H9 (cell line): ENCODE measurements around the gene NRK. TPM values are rescaled to one million over a fixed set of nuclear protein-coding genes. Genes with fewer than 3 reads are reported as not detected.

Experiments
- DNase-seq: peaks from one replicate; pipeline ENCODE4 v3.0.0-alpha.2; 2017
- H2AFZ ChIP-seq: one replicate; pipeline ENCODE4 v1.6.1; 2013; ENCODE audit warnings: mild to moderate bottlenecking, low read length, control low read depth, moderate library complexity
- H2AK5ac ChIP-seq: 2 replicates; pipeline ENCODE4 v1.6.1; 2013; ENCODE audit warnings: low read length, control low read depth, mixed read lengths; ENCODE audit not compliant: insufficient read length
- H2BK120ac ChIP-seq: one replicate; pipeline ENCODE4 v1.6.1; 2013; ENCODE audit warnings: low read depth, mild to moderate bottlenecking, low read length, control low read depth, inconsistent platforms; ENCODE audit not compliant: poor library complexity, severe bottlenecking
- H2BK12ac ChIP-seq: 2 replicates; pipeline ENCODE4 v1.6.1; 2013; ENCODE audit warnings: low read length, control low read depth, mixed read lengths, low read depth; ENCODE audit not compliant: insufficient read length
- H2BK15ac ChIP-seq: 2 replicates; pipeline ENCODE4 v1.6.1; 2013; ENCODE audit warnings: low read depth, low read length, control low read depth
- H2BK20ac ChIP-seq: one replicate; pipeline ENCODE4 v1.6.1; 2013; ENCODE audit warnings: low read depth, mild to moderate bottlenecking, low read length, control low read depth, inconsistent platforms; ENCODE audit not compliant: poor library complexity, severe bottlenecking
- H2BK5ac ChIP-seq: 2 replicates; pipeline ENCODE4 v1.6.1; 2013; ENCODE audit warnings: low read length, control low read depth, mixed read lengths; ENCODE audit not compliant: insufficient read length
- H3K14ac ChIP-seq: 2 replicates; pipeline ENCODE4 v1.6.1; 2013; ENCODE audit warnings: low read length, control low read depth; ENCODE audit not compliant: insufficient read depth
- H3K18ac ChIP-seq: 2 replicates; pipeline ENCODE4 v1.6.1; 2013; ENCODE audit warnings: low read depth, mild to moderate bottlenecking, mixed read lengths, low read length, control low read depth; ENCODE audit not compliant: insufficient read length
- H3K23ac ChIP-seq: 2 replicates; pipeline ENCODE4 v1.6.1; 2013; ENCODE audit warnings: low read length, control low read depth, mixed read lengths, low read depth; ENCODE audit not compliant: insufficient read length
- H3K23me2 ChIP-seq: 2 replicates; pipeline ENCODE4 v1.6.1; 2013; ENCODE audit warnings: low read depth, mild to moderate bottlenecking, mixed read lengths, low read length, control low read depth; ENCODE audit not compliant: insufficient read length, poor library complexity, severe bottlenecking
- H3K27ac ChIP-seq: 2 replicates; pipeline ENCODE4 v1.5.1; 2013; ENCODE audit warnings: low read length, control low read depth, mixed read lengths, low read depth; ENCODE audit not compliant: insufficient read length
- H3K27me3 ChIP-seq: 2 replicates; pipeline ENCODE4 v1.6.1; 2013; ENCODE audit warnings: low read length, control low read depth, inconsistent platforms; ENCODE audit not compliant: insufficient read depth
- H3K4ac ChIP-seq: 2 replicates; pipeline ENCODE4 v1.6.1; 2013; ENCODE audit warnings: low read depth, mild to moderate bottlenecking, control low read depth, inconsistent platforms, low read length, moderate library complexity
- H3K4me1 ChIP-seq: 2 replicates; pipeline ENCODE4 v1.6.1; 2013; ENCODE audit warnings: low read length, control low read depth, inconsistent platforms; ENCODE audit not compliant: insufficient read depth
- H3K4me2 ChIP-seq: 2 replicates; pipeline ENCODE4 v1.6.1; 2013; ENCODE audit warnings: low read length, control low read depth, mixed read lengths; ENCODE audit not compliant: insufficient read length, insufficient read depth
- H3K56ac ChIP-seq: 2 replicates; pipeline ENCODE4 v1.6.1; 2013; ENCODE audit warnings: low read depth, mild to moderate bottlenecking, mixed read lengths, low read length, control low read depth; ENCODE audit not compliant: insufficient read length
- H3K79me1 ChIP-seq: 2 replicates; pipeline ENCODE4 v1.6.1; 2013; ENCODE audit warnings: low read depth, mild to moderate bottlenecking, moderate library complexity, low read length, control low read depth, inconsistent platforms; ENCODE audit not compliant: insufficient read depth, poor library complexity, severe bottlenecking
- H3K79me2 ChIP-seq: 2 replicates; pipeline ENCODE4 v1.6.1; 2013; ENCODE audit warnings: low read length, control low read depth, inconsistent platforms; ENCODE audit not compliant: insufficient read depth
- H3K9ac ChIP-seq: 2 replicates; pipeline ENCODE4 v1.6.1; 2013; ENCODE audit warnings: low read length, control low read depth, mixed read lengths; ENCODE audit not compliant: insufficient read length; ENCODE audit errors: extremely low read depth
- H3K9me3 ChIP-seq: one replicate; pipeline ENCODE4 v1.6.1; 2013; ENCODE audit warnings: low read depth, low read length, inconsistent platforms; ENCODE audit not compliant: control insufficient read depth
- H3T11ph ChIP-seq: one replicate; pipeline ENCODE4 v1.6.1; 2013; ENCODE audit warnings: mild to moderate bottlenecking, low read length, control low read depth, inconsistent platforms
- H4K20me1 ChIP-seq: one replicate; pipeline ENCODE4 v1.6.1; 2013; ENCODE audit not compliant: control insufficient read depth, insufficient read length, insufficient read depth
- H4K5ac ChIP-seq: 2 replicates; pipeline ENCODE4 v1.6.1; 2013; ENCODE audit warnings: low read depth, mild to moderate bottlenecking, mixed read lengths, low read length, control low read depth; ENCODE audit not compliant: insufficient read length
- H4K8ac ChIP-seq: replicated peaks from 2 replicates; pipeline ENCODE4 v1.6.1; 2013; ENCODE audit warnings: low read length, control low read depth, mixed read lengths, low read depth; ENCODE audit not compliant: insufficient read length
- H4K91ac ChIP-seq: 2 replicates; pipeline ENCODE4 v1.6.1; 2013; ENCODE audit warnings: low read depth, mild to moderate bottlenecking, moderate library complexity, mixed read lengths, low read length, control low read depth; ENCODE audit not compliant: insufficient read length
- H3K27ac Mint-ChIP-seq, 3 experiments: 2 replicates in 2 of 3; 3 replicates in 1 of 3; pipeline ENCODE4 v1.8.0; 2020 to 2021; ENCODE audit warnings: mixed read lengths in 3 of 3, mild to moderate bottlenecking in 1 of 3, moderate library complexity in 1 of 3
- H3K27me3 Mint-ChIP-seq: 2 replicates; pipeline ENCODE4 v1.8.0; 2021; ENCODE audit warnings: low read depth, mild to moderate bottlenecking, moderate library complexity, mixed read lengths
- H3K36me3 Mint-ChIP-seq, 3 experiments: 2 replicates in 2 of 3; 3 replicates in 1 of 3; pipeline ENCODE4 v1.8.0; 2020 to 2021; ENCODE audit warnings: low read depth in 3 of 3, mixed read lengths in 3 of 3; ENCODE audit not compliant: insufficient read depth in 1 of 3
- H3K4me1 Mint-ChIP-seq, 2 experiments: 2 replicates each; pipeline ENCODE4 v1.8.0; 2020; ENCODE audit warnings: mixed read lengths in 2 of 2
- H3K4me3 Mint-ChIP-seq, 2 experiments: 2 replicates in 1 of 2; 3 replicates in 1 of 2; pipeline ENCODE4 v1.8.0; 2020 to 2021; ENCODE audit warnings: mild to moderate bottlenecking in 2 of 2, mixed read lengths in 2 of 2, moderate library complexity in 1 of 2
- H3K9me3 Mint-ChIP-seq, 2 experiments: 2 replicates in 1 of 2; 3 replicates in 1 of 2; pipeline ENCODE4 v1.8.0; 2020; ENCODE audit warnings: mild to moderate bottlenecking in 2 of 2, mixed read lengths in 2 of 2, moderate library complexity in 1 of 2
- CTCF ChIP-seq: fragments of 200-600 bp; sonication (generic); conservative IDR thresholded peaks from 3 replicates; pipeline ENCODE4 v1.8.0; 2021; ENCODE audit warnings: antibody characterized with exemption, mild to moderate bottlenecking
- WGBS: extraction: QIAGEN DNeasy Blood & Tissue Kit; methylation state at CpG from one replicate; pipeline ENCODE4 v1.1.7; 2013; ENCODE audit warnings: missing lambda C conversion rate, low lambda C conversion rate, mixed read lengths; ENCODE audit not compliant: insufficient read length; ENCODE audit errors: extremely low coverage; 5-methylcytosine and 5-hydroxymethylcytosine counted together
- total RNA-seq: library from RNA; stranded (reverse); gene quantifications from 2 replicates; pipeline ENCODE4 v1.2.1, GENCODE V29; 2021

The NRK gene
- total RNA-seq, 1 experiment from 2014 or later, result 1.4 TPM

GRCh38 chrX:105837232-105837631 is 14.9 kb downstream of the NRK start:
- Histone ChIP-seq H4K91ac (no peak overlapping the region), H3T11ph (no peak overlapping the region), H2BK20ac (no peak overlapping the region), H3K4me2 (no peak overlapping the region), H3K56ac (no peak overlapping the region), H3K4ac (no peak overlapping the region), H3K23ac (no peak overlapping the region), H2AFZ (no peak overlapping the region), H3K14ac (no peak overlapping the region), H3K23me2 (no peaks in the 10 kb centered on the region), H3K79me1 (no peaks in the 10 kb centered on the region), H3K9me3 (no peaks in the 10 kb centered on the region), H3K4me1 (no peaks in the 10 kb centered on the region), H3K18ac (no peak overlapping the region), H2BK5ac (no peak overlapping the region), H3K27me3 (no peaks in the 10 kb centered on the region), H4K5ac (no peak overlapping the region), H2BK12ac (no peak overlapping the region), H4K20me1 (no peaks in the 10 kb centered on the region), H4K8ac (no peak overlapping the region), H3K9ac (no peak overlapping the region), H3K27ac (no peak overlapping the region), H2BK120ac (no peak overlapping the region), H3K79me2 (no peaks in the 10 kb centered on the region), H2AK5ac (no peak overlapping the region), H2BK15ac (no peak overlapping the region)
- H3K27ac Mint-ChIP-seq, result no peak overlapping the region
- H3K4me3 Mint-ChIP-seq, result no peak overlapping the region
- no peaks in the 10 kb centered on the region for H3K36me3 Mint-ChIP-seq
- WGBS, result no CpG with 5 or more reads among the region's 2 CpGs
- H3K27me3 Mint-ChIP-seq, result no peaks in the 10 kb centered on the region
- DNase-seq, result no peak
- no peak for TF ChIP-seq CTCF
- H3K9me3 Mint-ChIP-seq, result peaks cover 0 to 50% of the 10 kb centered on the region in 2 experiments; a peak in 2 of 5 replicates
- no peaks in the 10 kb centered on the region for H3K4me1 Mint-ChIP-seq
